ENCODE measurements around the gene CRBN. TPM values are rescaled to one million over a fixed set of nuclear protein-coding genes. Genes with fewer than 3 reads are reported as not detected.

CRBN gene
- total and polyA plus RNA-seq, 10 donors, result 33.4 to 123 (median 82.0) TPM

GRCh38 chr3:3201611-3202010 lies 22.1 kb upstream of the CRBN start:
- Histone ChIP-seq H3K36me3 (no peaks in the 10 kb centered on the region), H3K27me3 (replicated peaks in 1 of 7) (no peaks in the 10 kb centered on the region), H3K27ac (no peak overlapping the region), H3K4me1 (peaks cover 0 to 14% (median 12%) of the 10 kb centered on the region in 6 donors), H3K9me3 (no peaks in the 10 kb centered on the region), H3K4me3 (no peak overlapping the region)
- 62 to 69% (median 65%) methylated on average over 3 of the region's 3 CpGs for WGBS, 5 donors
- intact Hi-C loops (cut with DNase I; ENCODE audit: low total_unique reads), result loop anchor here (5.0 to 10.0 kb wide), 2 partner anchors 793 to 1091 kb away; no protein-coding TSS in a partner anchor
- no peak for DNase-seq
- TF ChIP-seq POLR2A (IDR thresholded peaks at IDR 0.05) (no peak), POLR2AphosphoS5 (IDR thresholded peaks at IDR 0.05) (no peak), CTCF (IDR thresholded peaks at IDR 0.05 in 8 of 11, conservative IDR thresholded peaks at IDR 0.05 in 3 of 11) (no peak)

- no peak for DNase-seq
- Histone ChIP-seq H3K4me1 (peaks cover 0 to 14% (median 12%) of the 10 kb centered on the region in 6 donors), H3K27me3 (replicated peaks in 1 of 7) (no peaks in the 10 kb centered on the region), H3K4me3 (no peak overlapping the region), H3K27ac (no peak overlapping the region), H3K36me3 (no peaks in the 10 kb centered on the region), H3K9me3 (no peaks in the 10 kb centered on the region)
- 20 to 27% (median 24%) methylated on average over 7 of the region's 7 CpGs for WGBS, 5 donors
- intact Hi-C loops (cut with DNase I; ENCODE audit: low total_unique reads), result loop anchor here (5.0 to 10.0 kb wide), 2 partner anchors 794 to 1092 kb away; no protein-coding TSS in a partner anchor
- TF ChIP-seq POLR2A (IDR thresholded peaks at IDR 0.05) (no peak), CTCF (IDR thresholded peaks at IDR 0.05 in 8 of 11, conservative IDR thresholded peaks at IDR 0.05 in 3 of 11) (peak; percentile 45 to 80 (median 76)), POLR2AphosphoS5 (IDR thresholded peaks at IDR 0.05) (no peak)
Observed at GRCh38 chr3:3200632-3201212, 21.2 kb upstream of the CRBN start.

GRCh38 chr3:3199306-3199705 lies 19.8 kb upstream of the CRBN start:
- Histone ChIP-seq H3K4me3 (no peak overlapping the region), H3K4me1 (peaks cover 0 to 14% (median 12%) of the 10 kb centered on the region in 6 donors), H3K36me3 (no peaks in the 10 kb centered on the region), H3K27ac (no peak overlapping the region), H3K9me3 (no peaks in the 10 kb centered on the region), H3K27me3 (replicated peaks in 1 of 7) (no peaks in the 10 kb centered on the region)
- intact Hi-C loops (cut with DNase I; ENCODE audit: low total_unique reads), result no loop called here
- TF ChIP-seq POLR2A (IDR thresholded peaks at IDR 0.05) (no peak), CTCF (IDR thresholded peaks at IDR 0.05 in 8 of 11, conservative IDR thresholded peaks at IDR 0.05 in 3 of 11) (no peak), POLR2AphosphoS5 (IDR thresholded peaks at IDR 0.05) (no peak)
- DNase-seq, result no peak
- WGBS, 5 donors, result 46 to 79% (median 69%) methylated on average over 2 of the region's 2 CpGs

GRCh38 chr3:3196148-3196861 lies 16.8 kb upstream of the CRBN start:
- DNase-seq, result no peak
- H3K27ac ChIP-seq, result no peak overlapping the region
- WGBS, 5 donors, result 50 to 59% (median 52%) methylated on average over 6 of the region's 6 CpGs
- H3K9me3 ChIP-seq, result no peaks in the 10 kb centered on the region
- no peaks in the 10 kb centered on the region for H3K27me3 ChIP-seq (replicated peaks in 1 of 7)
- TF ChIP-seq POLR2AphosphoS5 (IDR thresholded peaks at IDR 0.05) (no peak), CTCF (IDR thresholded peaks at IDR 0.05 in 8 of 11, conservative IDR thresholded peaks at IDR 0.05 in 3 of 11) (peak in 2 of 11 experiments; percentile 19 to 37)
- peaks cover 0 to 19% (median 10%) of the 10 kb centered on the region in 6 donors for H3K4me1 ChIP-seq
- no peak overlapping the region for H3K4me3 ChIP-seq
- intact Hi-C loops (cut with DNase I; ENCODE audit: low total_unique reads), result no loop called here
- no peaks in the 10 kb centered on the region for H3K36me3 ChIP-seq
